Neural progenitor cell (in vitro differentiated cells): ENCODE measurements around the gene B3GLCT. TPM values are rescaled to one million over a fixed set of nuclear protein-coding genes. Genes with fewer than 3 reads are reported as not detected.

Experiments
- DNase-seq: peaks from one replicate; pipeline ENCODE4 v3.0.0-alpha.2; 2016; ENCODE audit warnings: low spot score
- H2AFZ ChIP-seq: fragments of 200-600 bp; sonication (generic); replicated peaks from 2 replicates; pipeline ENCODE4 v1.6.1; 2016; ENCODE audit warnings: antibody characterized with exemption
- H3F3A ChIP-seq: fragments of 200-600 bp; sonication (generic); 2 replicates; pipeline ENCODE4 v1.6.1; 2016; ENCODE audit warnings: antibody characterized with exemption, low read depth
- H3K27ac ChIP-seq: fragments of 200-600 bp; sonication (generic); 2 replicates; pipeline ENCODE4 v1.5.1; 2016; ENCODE audit warnings: mild to moderate bottlenecking
- H3K27me3 ChIP-seq: fragments of 200-600 bp; sonication (generic); 2 replicates; pipeline ENCODE4 v1.6.1; 2016; ENCODE audit warnings: mild to moderate bottlenecking, moderate library complexity
- H3K36me3 ChIP-seq: fragments of 200-600 bp; sonication (generic); 2 replicates; pipeline ENCODE4 v1.5.1; 2016
- H3K4me1 ChIP-seq: fragments of 200-600 bp; sonication (generic); 2 replicates; pipeline ENCODE4 v1.6.1; 2016; ENCODE audit warnings: mixed run types
- H3K4me2 ChIP-seq: fragments of 200-600 bp; sonication (generic); 2 replicates; pipeline ENCODE4 v1.6.1; 2016
- H3K4me3 ChIP-seq: fragments of 200-600 bp; sonication (generic); 2 replicates; pipeline ENCODE4 v1.5.1; 2016
- H3K79me2 ChIP-seq: fragments of 200-600 bp; sonication (generic); 2 replicates; pipeline ENCODE4 v1.6.1; 2016; ENCODE audit warnings: low read depth
- H3K9ac ChIP-seq: fragments of 200-600 bp; sonication (generic); 2 replicates; pipeline ENCODE4 v1.6.1; 2016
- H3K9me3 ChIP-seq: fragments of 200-600 bp; sonication (generic); 2 replicates; pipeline ENCODE4 v1.5.1; 2016; ENCODE audit warnings: low read depth
- H4K20me1 ChIP-seq: fragments of 200-600 bp; sonication (generic); 2 replicates; pipeline ENCODE4 v1.6.1; 2016; ENCODE audit warnings: low read depth
- H3K27ac Mint-ChIP-seq: 3 replicates; pipeline ENCODE4 v1.8.0; 2021; ENCODE audit warnings: mixed read lengths
- H3K27me3 Mint-ChIP-seq: 2 replicates; pipeline ENCODE4 v1.8.0; 2022; ENCODE audit warnings: low read depth, mild to moderate bottlenecking, inconsistent platforms, moderate library complexity, mixed read lengths; ENCODE audit not compliant: insufficient read depth
- H3K36me3 Mint-ChIP-seq: 3 replicates; pipeline ENCODE4 v1.8.0; 2021; ENCODE audit warnings: mixed read lengths
- H3K4me1 Mint-ChIP-seq: 3 replicates; pipeline ENCODE4 v1.8.0; 2021; ENCODE audit warnings: mixed read lengths
- H3K4me3 Mint-ChIP-seq: 3 replicates; pipeline ENCODE4 v1.8.0; 2021; ENCODE audit warnings: mild to moderate bottlenecking, moderate library complexity, mixed read lengths
- H3K9me3 Mint-ChIP-seq: 3 replicates; pipeline ENCODE4 v1.8.0; 2020; ENCODE audit warnings: mixed read lengths
- EZH2 ChIP-seq: fragments of 200-600 bp; sonication (generic); IDR thresholded peaks from 2 replicates; pipeline ENCODE4 v1.6.1; 2017; ENCODE audit warnings: antibody characterized with exemption, mild to moderate bottlenecking, moderate library complexity
- EZH2phosphoT487 ChIP-seq: fragments of 200-600 bp; sonication (generic); IDR thresholded peaks from 2 replicates; pipeline ENCODE4 v1.6.1; 2017; ENCODE audit warnings: antibody characterized with exemption
- total RNA-seq: library from RNA; depleted of rRNA; stranded (reverse); fragments of >200 nt; gene quantifications from 2 replicates; pipeline ENCODE4 v1.2.3, GENCODE V29; 2015; ENCODE audit warnings: low replicate concordance
- TF ChIP-seq, protein P1 (sequence below): fragments of 200-600 bp; sonication (generic); IDR thresholded peaks from 2 replicates; pipeline ENCODE4 v1.5.1; 2017; ENCODE audit warnings: antibody characterized with exemption, mild to moderate bottlenecking

The B3GLCT gene
- total RNA-seq, 1 donor from 2014 or later = 16.9 TPM

DNA sequence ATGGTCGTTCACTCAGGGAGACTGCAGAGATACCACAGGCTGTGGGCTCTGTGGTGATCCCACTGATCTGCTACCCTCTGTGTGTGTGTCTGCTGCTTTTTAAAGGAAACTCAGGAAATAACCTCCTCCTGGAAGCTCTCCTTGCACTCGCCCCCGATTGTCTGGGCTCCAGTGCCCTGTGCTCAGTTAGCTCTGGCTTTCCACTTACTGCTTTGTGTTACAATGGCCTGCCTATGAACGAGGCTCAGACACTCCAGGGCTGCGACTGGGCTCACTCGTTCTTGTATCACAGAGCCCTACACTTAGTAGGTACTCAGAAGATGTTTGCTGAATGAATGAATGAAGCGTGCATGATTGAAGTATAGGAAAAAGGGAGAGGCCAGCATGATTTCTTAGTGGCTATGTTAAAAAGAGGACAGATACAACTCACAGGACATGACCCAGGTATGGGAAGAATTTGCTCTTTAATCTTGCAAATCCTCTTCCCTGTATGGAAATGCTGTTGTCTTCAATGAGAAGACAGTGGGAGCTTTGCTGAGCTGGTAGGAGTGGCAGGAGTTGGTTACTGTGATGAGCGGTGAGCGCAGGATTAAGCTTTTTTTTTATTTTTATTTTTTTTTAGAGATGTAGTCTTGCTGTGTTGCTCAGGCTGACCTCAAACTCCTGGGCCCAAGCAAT lies 26.4 kb downstream of the B3GLCT start:
- H3K4me1 ChIP-seq = peaks cover 15% of the 10 kb centered on the region
- peaks cover 6% of the 10 kb centered on the region for H3K4me1 Mint-ChIP-seq
- H3K27ac ChIP-seq = no peak overlapping the region
- H3K9me3 Mint-ChIP-seq = no peaks in the 10 kb centered on the region
- H3F3A ChIP-seq = peaks cover 7% of the 10 kb centered on the region
- TF ChIP-seq EZH2 (no peak), EZH2phosphoT487 (no peak)
- TF ChIP-seq, protein P1, sequence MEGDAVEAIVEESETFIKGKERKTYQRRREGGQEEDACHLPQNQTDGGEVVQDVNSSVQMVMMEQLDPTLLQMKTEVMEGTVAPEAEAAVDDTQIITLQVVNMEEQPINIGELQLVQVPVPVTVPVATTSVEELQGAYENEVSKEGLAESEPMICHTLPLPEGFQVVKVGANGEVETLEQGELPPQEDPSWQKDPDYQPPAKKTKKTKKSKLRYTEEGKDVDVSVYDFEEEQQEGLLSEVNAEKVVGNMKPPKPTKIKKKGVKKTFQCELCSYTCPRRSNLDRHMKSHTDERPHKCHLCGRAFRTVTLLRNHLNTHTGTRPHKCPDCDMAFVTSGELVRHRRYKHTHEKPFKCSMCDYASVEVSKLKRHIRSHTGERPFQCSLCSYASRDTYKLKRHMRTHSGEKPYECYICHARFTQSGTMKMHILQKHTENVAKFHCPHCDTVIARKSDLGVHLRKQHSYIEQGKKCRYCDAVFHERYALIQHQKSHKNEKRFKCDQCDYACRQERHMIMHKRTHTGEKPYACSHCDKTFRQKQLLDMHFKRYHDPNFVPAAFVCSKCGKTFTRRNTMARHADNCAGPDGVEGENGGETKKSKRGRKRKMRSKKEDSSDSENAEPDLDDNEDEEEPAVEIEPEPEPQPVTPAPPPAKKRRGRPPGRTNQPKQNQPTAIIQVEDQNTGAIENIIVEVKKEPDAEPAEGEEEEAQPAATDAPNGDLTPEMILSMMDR = no peak
- H3K36me3 ChIP-seq = no peaks in the 10 kb centered on the region
- H3K9ac ChIP-seq = no peak overlapping the region
- H3K4me2 ChIP-seq = peak overlapping the region; percentile 16
- H3K36me3 Mint-ChIP-seq = peaks cover 9% of the 10 kb centered on the region
- no peak overlapping the region for H3K27ac Mint-ChIP-seq
- peaks cover 3% of the 10 kb centered on the region for H3K27me3 Mint-ChIP-seq
- H2AFZ ChIP-seq = peak overlapping the region; percentile 2
- no peak overlapping the region for H3K4me3 Mint-ChIP-seq
- H4K20me1 ChIP-seq = no peaks in the 10 kb centered on the region
- no peaks in the 10 kb centered on the region for H3K27me3 ChIP-seq
- H3K79me2 ChIP-seq = no peaks in the 10 kb centered on the region
- H3K4me3 ChIP-seq = no peak overlapping the region
- DNase-seq = peak; percentile 19
- H3K9me3 ChIP-seq = no peaks in the 10 kb centered on the region

DNA sequence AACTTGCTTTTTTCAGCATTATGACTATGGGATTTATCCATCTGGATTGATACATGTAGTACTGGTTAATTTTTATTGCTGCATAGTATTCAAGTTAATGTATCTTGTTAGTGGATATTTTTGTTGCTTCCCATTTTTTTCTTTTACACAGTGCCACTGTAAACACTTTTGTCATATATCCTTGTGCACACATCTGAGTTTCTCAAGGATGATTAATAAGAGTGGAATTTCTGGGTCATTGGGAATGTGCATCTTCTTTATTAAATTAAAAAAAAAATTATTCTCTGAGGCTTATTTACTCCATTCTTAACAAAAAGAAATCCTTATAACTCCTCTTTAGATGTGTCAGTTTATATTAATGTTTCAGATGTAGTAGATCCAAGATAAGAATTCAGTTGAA lies 27.3 kb downstream of the B3GLCT start:
- Histone ChIP-seq H3K4me1 (peaks cover 15% of the 10 kb centered on the region), H3K27ac (no peak overlapping the region), H3K4me3 (no peak overlapping the region), H3K27me3 (no peaks in the 10 kb centered on the region), H3K36me3 (no peaks in the 10 kb centered on the region), H3F3A (peaks cover 7% of the 10 kb centered on the region), H3K4me2 (no peak overlapping the region), H3K79me2 (no peaks in the 10 kb centered on the region), H3K9me3 (no peaks in the 10 kb centered on the region), H4K20me1 (no peaks in the 10 kb centered on the region), H3K9ac (no peak overlapping the region), H2AFZ (no peak overlapping the region)
- Mint-ChIP-seq H3K9me3 (no peaks in the 10 kb centered on the region), H3K4me1 (peaks cover 6% of the 10 kb centered on the region), H3K27me3 (peaks cover 3% of the 10 kb centered on the region), H3K36me3 (peaks cover 13% of the 10 kb centered on the region), H3K27ac (no peak overlapping the region), H3K4me3 (no peak overlapping the region)
- no peak for TF ChIP-seq EZH2
- TF ChIP-seq EZH2phosphoT487 = no peak
- TF ChIP-seq, protein P1 = no peak
- DNase-seq = no peak

DNA sequence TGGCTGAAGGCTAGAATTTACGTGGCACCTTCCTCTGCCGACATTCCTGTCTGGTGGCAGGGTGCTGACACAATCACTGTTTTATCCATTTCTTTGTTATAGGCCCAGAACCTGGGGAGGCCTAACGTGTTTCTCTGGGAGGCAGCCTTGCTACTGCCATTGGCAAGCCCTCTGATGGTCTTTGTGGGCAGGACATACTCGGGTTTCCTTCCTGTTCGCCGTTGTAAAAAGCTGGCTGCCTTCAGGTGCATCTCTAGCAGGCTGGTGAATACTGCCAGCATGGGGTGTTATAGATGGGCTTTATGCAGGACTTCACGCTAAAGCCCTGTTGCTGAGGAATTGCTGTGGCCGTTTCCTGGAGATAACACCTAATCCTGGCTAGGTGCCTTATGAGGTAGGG lies 28.1 kb downstream of the B3GLCT start:
- no peak for DNase-seq
- H3K27me3 Mint-ChIP-seq = peaks cover 3% of the 10 kb centered on the region
- Histone ChIP-seq H3K27ac (no peak overlapping the region), H3K4me3 (no peak overlapping the region), H3K79me2 (no peaks in the 10 kb centered on the region), H3F3A (peaks cover 7% of the 10 kb centered on the region), H3K27me3 (no peaks in the 10 kb centered on the region), H2AFZ (no peak overlapping the region), H3K4me2 (no peak overlapping the region), H3K9me3 (no peaks in the 10 kb centered on the region), H3K36me3 (no peaks in the 10 kb centered on the region), H3K9ac (no peak overlapping the region), H4K20me1 (no peaks in the 10 kb centered on the region), H3K4me1 (peaks cover 15% of the 10 kb centered on the region)
- H3K4me3 Mint-ChIP-seq = no peak overlapping the region
- no peak overlapping the region for H3K27ac Mint-ChIP-seq
- TF ChIP-seq EZH2 (no peak), EZH2phosphoT487 (no peak)
- TF ChIP-seq, protein P1 = no peak
- peaks cover 14% of the 10 kb centered on the region for H3K36me3 Mint-ChIP-seq
- peaks cover 6% of the 10 kb centered on the region for H3K4me1 Mint-ChIP-seq
- H3K9me3 Mint-ChIP-seq = no peaks in the 10 kb centered on the region
